Breast epithelium (tissue), 4 donors: Measurements from ENCODE around the gene UPK2. TPM values are rescaled to one million over a fixed set of nuclear protein-coding genes. Genes with fewer than 3 reads are reported as not detected.
"Not testable (repeated sequence)": the region's sequence is repeated elsewhere in the genome, so short reads cannot be mapped to it uniquely, and the experiment has no call there.

ENCODE experiments used
- DNase-seq, 2 donors: peaks; one replicate each; pipeline ENCODE4 v3.0.0-alpha.2; 2019; ENCODE audit warnings: low spot score in 2 of 2
- H3K27ac ChIP-seq, 2 donors: fragments of 200-600 bp; sonication (generic) in 1 of 2; one replicate each; pipeline ENCODE4 v1.5.1; 2016 to 2019; ENCODE audit warnings: mild to moderate bottlenecking in 1 of 2
- H3K27me3 ChIP-seq, 2 donors: fragments of 200-600 bp; sonication (generic) in 1 of 2; one replicate each; pipeline versions ENCODE4 v1.5.1 to v1.6.0; 2017 to 2019; ENCODE audit warnings: control low read depth in 1 of 2, mild to moderate bottlenecking in 1 of 2
- H3K36me3 ChIP-seq: fragments of 200-600 bp; one replicate; pipeline ENCODE4 v1.5.1; 2019
- H3K4me1 ChIP-seq, 2 donors: fragments of 200-600 bp; sonication (generic); one replicate each; pipeline ENCODE4 v1.5.1; 2016 to 2019; ENCODE audit warnings: control low read depth in 1 of 2
- H3K4me3 ChIP-seq, 3 donors: fragments of 200-600 bp; sonication (generic); 1 replicate in 2 of 3; 2 replicates in 1 of 3; pipeline ENCODE4 v1.5.1; 2016 to 2019; ENCODE audit warnings: mild to moderate bottlenecking in 3 of 3, moderate library complexity in 2 of 3
- H3K9me3 ChIP-seq, 2 donors: fragments of 200-600 bp; sonication (generic) in 1 of 2; one replicate each; pipeline ENCODE4 v1.5.1; 2016 to 2019; ENCODE audit warnings: control low read depth in 1 of 2
- POLR2A ChIP-seq: fragments of 450-650 bp; IDR thresholded peaks from one replicate; pipeline ENCODE4 v1.6.1; 2016; ENCODE audit warnings: antibody characterized with exemption, mild to moderate bottlenecking, moderate library complexity
- POLR2AphosphoS5 ChIP-seq, 3 donors: sonication (generic); formaldehyde crosslinking; IDR thresholded peaks; one replicate each; pipeline ENCODE4 v1.6.1; 2017; ENCODE audit warnings: antibody characterized with exemption in 3 of 3
- intact Hi-C: fragments of 100-400 bp; cut with DNase I; formaldehyde crosslinking; loops from one replicate; pipeline ENCODE4 v1.15.1; 2023; ENCODE audit warnings: low total_unique reads
- total RNA-seq, 3 donors: library from RNA; depleted of rRNA; stranded (reverse); fragments of >200 nt; gene quantifications; one replicate each; pipeline ENCODE4 v1.1.0, GENCODE V29; 2016
- TF ChIP-seq, protein P1 (sequence below), 3 donors: fragments of 450-650 bp; IDR thresholded peaks; one replicate each; pipeline ENCODE4 v1.5.1; 2016 to 2017; ENCODE audit warnings: antibody characterized with exemption in 3 of 3, mild to moderate bottlenecking in 3 of 3, moderate library complexity in 3 of 3

UPK2 gene
- total RNA-seq, 3 donors from 2014 or later = not detected

DNA sequence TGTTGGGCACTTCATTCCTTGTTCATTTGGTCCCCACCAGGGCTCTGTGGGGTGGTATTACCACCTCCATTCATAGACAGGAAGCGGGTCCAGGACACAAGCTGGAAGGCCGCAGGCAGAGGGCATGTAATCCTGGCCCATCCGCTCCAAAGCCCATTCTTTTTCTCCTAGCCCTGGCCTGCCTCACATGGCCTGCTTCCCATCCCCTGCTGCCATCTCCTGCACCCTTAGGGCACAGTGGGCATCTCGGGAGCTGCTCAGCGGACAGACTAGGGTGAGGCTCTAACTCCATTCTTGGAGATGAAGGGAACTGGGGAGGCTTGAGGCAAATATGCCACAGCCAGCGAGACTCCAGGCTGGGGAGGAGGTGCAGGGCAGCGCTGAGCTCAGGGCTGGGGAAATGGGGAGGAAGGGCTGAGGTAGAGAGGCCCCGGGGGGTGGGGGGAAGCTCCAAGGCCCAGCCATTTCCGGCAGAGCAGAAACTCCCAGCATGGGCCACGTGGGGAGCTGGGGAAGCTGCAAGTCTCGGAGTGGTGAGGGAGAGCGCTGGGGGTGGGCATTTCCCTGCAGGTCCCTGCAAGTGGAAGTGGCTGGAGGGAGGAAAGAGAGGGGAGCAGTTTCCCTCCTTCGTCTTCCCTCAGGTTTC is 16.0 kb upstream of the UPK2 start:
- Histone ChIP-seq H3K27me3 (no peaks in the 10 kb centered on the region), H3K4me3 (no peak overlapping the region), H3K9me3 (no peaks in the 10 kb centered on the region), H3K27ac (no peak overlapping the region), H3K36me3 (no peaks in the 10 kb centered on the region), H3K4me1 (no peaks in the 10 kb centered on the region)
- no peak for TF ChIP-seq POLR2AphosphoS5 (IDR thresholded peaks at IDR 0.05)
- TF ChIP-seq, protein P1, sequence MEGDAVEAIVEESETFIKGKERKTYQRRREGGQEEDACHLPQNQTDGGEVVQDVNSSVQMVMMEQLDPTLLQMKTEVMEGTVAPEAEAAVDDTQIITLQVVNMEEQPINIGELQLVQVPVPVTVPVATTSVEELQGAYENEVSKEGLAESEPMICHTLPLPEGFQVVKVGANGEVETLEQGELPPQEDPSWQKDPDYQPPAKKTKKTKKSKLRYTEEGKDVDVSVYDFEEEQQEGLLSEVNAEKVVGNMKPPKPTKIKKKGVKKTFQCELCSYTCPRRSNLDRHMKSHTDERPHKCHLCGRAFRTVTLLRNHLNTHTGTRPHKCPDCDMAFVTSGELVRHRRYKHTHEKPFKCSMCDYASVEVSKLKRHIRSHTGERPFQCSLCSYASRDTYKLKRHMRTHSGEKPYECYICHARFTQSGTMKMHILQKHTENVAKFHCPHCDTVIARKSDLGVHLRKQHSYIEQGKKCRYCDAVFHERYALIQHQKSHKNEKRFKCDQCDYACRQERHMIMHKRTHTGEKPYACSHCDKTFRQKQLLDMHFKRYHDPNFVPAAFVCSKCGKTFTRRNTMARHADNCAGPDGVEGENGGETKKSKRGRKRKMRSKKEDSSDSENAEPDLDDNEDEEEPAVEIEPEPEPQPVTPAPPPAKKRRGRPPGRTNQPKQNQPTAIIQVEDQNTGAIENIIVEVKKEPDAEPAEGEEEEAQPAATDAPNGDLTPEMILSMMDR (IDR thresholded peaks at IDR 0.05) = no peak
- TF ChIP-seq POLR2A = no peak
- intact Hi-C loops = no loop called here
- DNase-seq = no peak

DNA sequence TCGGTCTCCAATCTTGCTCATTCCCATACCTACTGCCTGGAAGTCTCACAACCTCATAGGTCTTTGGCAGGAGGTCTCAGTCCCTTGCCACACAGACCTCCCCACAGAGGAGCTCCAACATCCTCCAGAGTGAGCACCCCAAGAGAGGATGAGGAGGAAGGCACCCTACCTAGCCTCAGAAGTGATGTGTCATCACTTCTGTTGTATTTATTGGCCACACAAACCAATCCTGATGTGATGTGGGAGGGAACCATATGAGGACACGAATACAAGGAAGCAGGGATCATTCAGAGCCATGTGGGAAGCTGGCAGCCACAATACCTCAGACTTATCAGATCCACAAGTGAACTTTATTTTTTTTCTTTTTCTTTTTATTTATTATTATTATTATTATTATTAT is 9.0 kb upstream of the UPK2 start:
- Histone ChIP-seq H3K9me3 (no peaks in the 10 kb centered on the region), H3K4me1 (no peaks in the 10 kb centered on the region), H3K36me3 (no peaks in the 10 kb centered on the region), H3K4me3 (no peak overlapping the region), H3K27me3 (peaks cover 0 to 3% of the 10 kb centered on the region in 2 donors), H3K27ac (no peak overlapping the region)
- no peak for DNase-seq
- intact Hi-C loops = no loop called here
- TF ChIP-seq, protein P1 (IDR thresholded peaks at IDR 0.05) = no peak
- TF ChIP-seq POLR2AphosphoS5 (IDR thresholded peaks at IDR 0.05) (no peak), POLR2A (no peak)

DNA sequence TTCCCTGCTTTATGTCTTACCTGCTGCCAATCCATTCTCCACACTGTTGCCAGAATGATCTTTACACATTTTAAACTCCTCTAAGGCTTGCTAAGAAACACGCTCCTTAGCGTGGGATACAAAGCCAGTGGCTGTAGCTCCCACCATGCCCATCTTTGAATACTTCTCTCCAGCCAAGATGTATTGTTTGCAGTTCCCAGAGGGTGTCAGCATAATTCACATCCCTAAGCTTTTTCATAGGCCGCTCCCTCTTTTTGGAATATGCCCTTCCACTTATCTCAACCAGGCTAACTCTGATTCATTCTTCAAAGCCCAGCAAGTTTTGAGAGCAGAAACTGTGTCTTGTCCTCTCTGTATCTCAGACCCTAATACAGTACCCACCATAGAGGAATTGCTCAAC is 8.1 kb upstream of the UPK2 start:
- TF ChIP-seq POLR2AphosphoS5 (IDR thresholded peaks at IDR 0.05) = no peak
- TF ChIP-seq, protein P1 (IDR thresholded peaks at IDR 0.05) = no peak
- TF ChIP-seq POLR2A = no peak
- intact Hi-C loops = no loop called here
- H3K27ac ChIP-seq = no peak overlapping the region
- no peaks in the 10 kb centered on the region for H3K9me3 ChIP-seq
- no peaks in the 10 kb centered on the region for H3K4me1 ChIP-seq
- H3K4me3 ChIP-seq = no peak overlapping the region
- H3K36me3 ChIP-seq = no peaks in the 10 kb centered on the region
- DNase-seq = no peak
- peaks cover 0 to 3% of the 10 kb centered on the region in 2 donors for H3K27me3 ChIP-seq

DNA sequence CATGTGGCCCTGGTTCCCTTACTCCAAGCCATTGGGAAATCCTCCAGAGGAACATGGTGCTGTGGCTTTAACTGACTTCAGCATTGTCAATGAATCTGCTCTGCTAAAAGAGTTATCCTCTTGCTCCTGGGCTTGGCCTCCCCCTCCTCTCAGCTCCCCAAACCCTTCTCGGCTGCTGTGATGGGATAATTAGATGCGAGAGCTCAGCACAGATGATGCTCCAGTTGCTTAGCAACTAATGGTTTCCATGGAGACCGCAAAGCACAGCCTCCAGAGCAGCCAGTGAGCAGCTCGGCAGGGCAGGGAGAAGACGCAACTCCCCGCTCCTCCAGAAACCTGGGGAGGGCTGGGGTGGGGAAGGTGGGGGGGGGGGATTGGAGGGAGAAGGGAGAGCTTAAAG is 2.8 kb upstream of the UPK2 start:
- no peak for TF ChIP-seq POLR2A
- no peak for TF ChIP-seq POLR2AphosphoS5 (IDR thresholded peaks at IDR 0.05)
- TF ChIP-seq, protein P1 (IDR thresholded peaks at IDR 0.05) = no peak
- H3K27ac ChIP-seq = no peak overlapping the region
- intact Hi-C loops = loop anchor here (10.0 kb wide), 1 partner anchor 258 kb away; no protein-coding TSS in a partner anchor

DNA sequence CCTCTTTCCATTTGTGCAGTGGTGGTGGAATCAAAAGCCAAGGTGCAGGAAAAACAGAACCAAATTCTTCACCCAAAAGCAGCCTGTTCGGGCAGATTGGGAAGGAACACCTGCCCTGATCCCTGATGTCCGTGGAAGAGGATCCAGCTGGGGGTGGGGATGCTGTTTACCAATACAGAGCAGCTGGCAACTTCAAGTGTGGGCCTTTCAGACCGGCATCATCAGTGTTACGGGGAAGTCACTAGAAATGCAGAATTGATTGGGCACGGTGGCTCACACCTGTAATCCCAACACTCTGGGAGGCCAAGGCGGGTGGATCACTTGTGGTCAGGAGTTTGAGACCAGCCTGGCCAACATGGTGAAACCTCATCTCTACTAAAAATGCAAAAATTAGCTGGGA is 2.1 kb upstream of the UPK2 start:
- not testable (repeated sequence) for H3K27ac ChIP-seq

More for the DNA sequence above, 2.8 kb upstream of the UPK2 start:
- no peaks in the 10 kb centered on the region for H3K9me3 ChIP-seq
- no peaks in the 10 kb centered on the region for H3K36me3 ChIP-seq
- peaks cover 0 to 3% of the 10 kb centered on the region in 2 donors for H3K27me3 ChIP-seq
- DNase-seq = no peak
- H3K4me1 ChIP-seq = no peaks in the 10 kb centered on the region
- no peak overlapping the region for H3K4me3 ChIP-seq

More for the DNA sequence above, 2.1 kb upstream of the UPK2 start:
- not testable (repeated sequence) for H3K27me3 ChIP-seq, DNase-seq, H3K36me3 ChIP-seq, H3K9me3 ChIP-seq, H3K4me3 ChIP-seq, H3K4me1 ChIP-seq
- intact Hi-C loops = loop anchor here (10.0 kb wide), 1 partner anchor 259 kb away; no protein-coding TSS in a partner anchor
